Neutrophil (primary cell): ENCODE measurements around the gene HAO2.

ENCODE experiments used
- H3K27ac ChIP-seq: fragments of 200-600 bp; sonication (generic); 2 replicates; pipeline ENCODE4 v1.5.1; 2016; ENCODE audit warnings: mild to moderate bottlenecking, moderate library complexity
- H3K27me3 ChIP-seq: fragments of 200-600 bp; sonication (generic); 2 replicates; pipeline ENCODE4 v1.6.0; 2016; ENCODE audit warnings: mild to moderate bottlenecking
- H3K36me3 ChIP-seq: fragments of 200-600 bp; sonication (generic); 2 replicates; pipeline ENCODE4 v1.5.1; 2017
- H3K4me1 ChIP-seq, 2 experiments: fragments of 200-600 bp in 1 of 2; sonication (generic) in 1 of 2; 1 replicate in 1 of 2; 2 replicates in 1 of 2; pipeline versions ENCODE4 v1.5.1 to v1.6.1; 2013 to 2016; ENCODE audit warnings: low read depth in 1 of 2, low read length in 1 of 2, mild to moderate bottlenecking in 1 of 2, moderate library complexity in 1 of 2; ENCODE audit not compliant: control insufficient read depth in 1 of 2, insufficient read depth in 1 of 2
- H3K4me3 ChIP-seq, 2 experiments: fragments of 200-600 bp in 1 of 2; sonication (generic) in 1 of 2; 1 replicate in 1 of 2; 2 replicates in 1 of 2; pipeline ENCODE4 v1.5.1; 2013 to 2016; ENCODE audit warnings: low read depth in 1 of 2, low read length in 1 of 2, mild to moderate bottlenecking in 1 of 2, moderate library complexity in 1 of 2
- H3K9me3 ChIP-seq: fragments of 200-600 bp; sonication (generic); 2 replicates; pipeline ENCODE4 v1.5.1; 2016
- TF ChIP-seq, protein P1 (sequence below): fragments of 200-600 bp; sonication (generic); IDR thresholded peaks from 2 replicates; pipeline ENCODE4 v1.5.1; 2016; ENCODE audit warnings: antibody characterized with exemption

Gene HAO2

DNA sequence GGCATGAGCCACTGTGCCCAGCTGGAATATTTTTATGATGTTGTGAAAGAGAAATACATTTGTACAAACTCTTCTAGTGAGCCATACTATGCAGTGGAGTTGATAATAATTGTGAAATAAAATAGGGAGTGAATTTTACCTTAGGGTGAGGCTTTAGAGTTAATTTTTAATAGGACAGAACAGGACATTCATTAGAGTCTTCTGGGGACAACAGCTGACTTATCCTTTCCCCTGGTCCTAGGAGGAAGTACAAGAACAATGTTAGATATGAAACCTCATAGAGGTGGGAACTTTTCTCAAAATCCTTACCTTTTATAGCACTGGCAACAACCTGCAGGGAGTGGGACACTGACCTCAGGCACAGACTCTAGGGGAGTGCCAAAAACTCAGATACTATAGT, 21.9 kb downstream of the HAO2 start:
- Histone ChIP-seq H3K27ac (no peak overlapping the region), H3K36me3 (no peaks in the 10 kb centered on the region), H3K4me1 (no peaks in the 10 kb centered on the region), H3K4me3 (no peak overlapping the region), H3K27me3 (no peaks in the 10 kb centered on the region), H3K9me3 (no peaks in the 10 kb centered on the region)
- TF ChIP-seq, protein P1, sequence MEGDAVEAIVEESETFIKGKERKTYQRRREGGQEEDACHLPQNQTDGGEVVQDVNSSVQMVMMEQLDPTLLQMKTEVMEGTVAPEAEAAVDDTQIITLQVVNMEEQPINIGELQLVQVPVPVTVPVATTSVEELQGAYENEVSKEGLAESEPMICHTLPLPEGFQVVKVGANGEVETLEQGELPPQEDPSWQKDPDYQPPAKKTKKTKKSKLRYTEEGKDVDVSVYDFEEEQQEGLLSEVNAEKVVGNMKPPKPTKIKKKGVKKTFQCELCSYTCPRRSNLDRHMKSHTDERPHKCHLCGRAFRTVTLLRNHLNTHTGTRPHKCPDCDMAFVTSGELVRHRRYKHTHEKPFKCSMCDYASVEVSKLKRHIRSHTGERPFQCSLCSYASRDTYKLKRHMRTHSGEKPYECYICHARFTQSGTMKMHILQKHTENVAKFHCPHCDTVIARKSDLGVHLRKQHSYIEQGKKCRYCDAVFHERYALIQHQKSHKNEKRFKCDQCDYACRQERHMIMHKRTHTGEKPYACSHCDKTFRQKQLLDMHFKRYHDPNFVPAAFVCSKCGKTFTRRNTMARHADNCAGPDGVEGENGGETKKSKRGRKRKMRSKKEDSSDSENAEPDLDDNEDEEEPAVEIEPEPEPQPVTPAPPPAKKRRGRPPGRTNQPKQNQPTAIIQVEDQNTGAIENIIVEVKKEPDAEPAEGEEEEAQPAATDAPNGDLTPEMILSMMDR, result no peak

DNA sequence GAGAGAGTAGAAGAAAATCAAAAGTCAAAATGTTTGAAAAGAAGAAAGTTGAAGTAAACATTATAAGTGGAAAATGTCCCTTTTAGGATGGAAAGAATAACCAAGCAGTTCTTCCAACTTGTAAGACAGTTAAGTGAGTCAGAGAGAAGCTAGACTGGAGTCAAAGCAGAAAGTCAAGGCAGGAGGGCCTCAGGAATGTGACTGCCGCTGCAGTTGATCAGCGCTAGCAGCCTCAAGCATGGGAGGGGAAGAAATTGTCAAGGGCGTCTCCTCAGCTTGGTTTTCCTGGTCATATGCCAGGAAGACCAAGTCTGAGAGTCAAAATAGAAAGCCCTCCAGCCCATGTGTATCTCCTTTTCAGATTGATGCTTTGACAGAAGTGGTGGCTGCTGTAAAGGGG, 23.2 kb downstream of the HAO2 start:
- Histone ChIP-seq H3K36me3 (no peaks in the 10 kb centered on the region), H3K4me1 (no peaks in the 10 kb centered on the region), H3K9me3 (no peaks in the 10 kb centered on the region), H3K4me3 (no peak overlapping the region), H3K27me3 (no peaks in the 10 kb centered on the region), H3K27ac (no peak overlapping the region)
- TF ChIP-seq, protein P1, result no peak

DNA sequence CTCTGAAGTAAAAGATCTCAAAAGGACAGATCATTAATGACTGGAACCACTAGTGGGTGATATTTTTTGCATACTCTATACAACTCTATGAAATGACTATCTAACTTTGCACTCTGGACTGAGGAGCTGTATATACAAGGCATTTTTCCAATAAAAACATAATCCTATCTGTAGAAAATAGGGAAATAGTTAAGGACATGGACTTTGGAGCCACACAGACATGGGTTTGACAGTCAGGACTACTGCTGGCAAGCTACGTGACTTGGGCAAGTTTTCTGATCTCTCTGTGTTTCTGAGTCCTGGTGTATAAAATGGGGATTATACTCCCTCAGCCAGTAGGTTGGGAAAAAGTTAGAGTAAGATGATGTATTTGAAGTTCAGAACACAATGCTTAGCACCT, 25.5 kb downstream of the HAO2 start:
- Histone ChIP-seq H3K27ac (no peak overlapping the region), H3K36me3 (no peaks in the 10 kb centered on the region), H3K4me3 (no peak overlapping the region), H3K4me1 (no peaks in the 10 kb centered on the region), H3K27me3 (no peaks in the 10 kb centered on the region), H3K9me3 (no peaks in the 10 kb centered on the region)
- TF ChIP-seq, protein P1, result no peak

DNA sequence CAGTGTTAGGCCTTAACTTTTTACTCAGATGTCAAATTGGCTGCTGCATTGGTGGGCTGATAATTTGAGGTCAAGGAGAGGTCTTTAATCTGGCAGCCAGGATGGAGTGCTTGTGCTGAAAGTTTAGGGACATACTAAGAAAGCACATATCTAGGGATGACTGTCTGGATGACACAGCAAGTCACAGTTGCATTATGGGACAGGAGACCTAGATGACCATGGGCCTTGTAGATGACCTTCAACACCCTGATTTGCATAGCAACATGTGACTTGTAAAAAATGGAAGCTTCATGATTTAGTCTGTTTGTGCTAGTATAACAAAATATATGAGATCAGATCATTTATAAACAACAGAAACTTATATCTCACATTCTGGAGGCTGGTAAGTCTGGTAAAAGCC, 28.4 kb downstream of the HAO2 start:
- H3K9me3 ChIP-seq, result no peaks in the 10 kb centered on the region
- H3K4me3 ChIP-seq, result no peak overlapping the region
- TF ChIP-seq, protein P1, result no peak
- no peak overlapping the region for H3K27ac ChIP-seq
- H3K4me1 ChIP-seq, result no peaks in the 10 kb centered on the region
- no peaks in the 10 kb centered on the region for H3K36me3 ChIP-seq
- H3K27me3 ChIP-seq, result no peaks in the 10 kb centered on the region

DNA sequence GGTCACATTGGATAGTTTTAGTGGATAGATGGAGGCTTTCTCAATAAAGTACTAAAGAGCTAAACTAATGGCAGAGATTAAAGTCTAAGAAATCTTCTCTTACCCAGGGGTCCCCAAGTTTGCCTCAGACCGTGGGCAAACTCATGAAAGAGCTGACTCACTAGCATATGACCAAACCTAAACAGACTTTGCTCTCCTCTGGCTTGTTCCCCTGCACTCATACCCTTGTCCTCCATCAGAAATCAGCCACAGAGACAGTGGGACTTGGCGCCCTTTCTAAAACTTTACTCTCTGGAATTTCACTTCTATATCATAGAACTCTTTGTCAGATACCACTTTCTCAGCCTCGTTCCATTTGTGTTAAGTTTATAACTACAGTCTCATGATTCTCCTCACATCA, 29.4 kb downstream of the HAO2 start:
- TF ChIP-seq, protein P1, result no peak
- Histone ChIP-seq H3K27me3 (no peaks in the 10 kb centered on the region), H3K4me3 (no peak overlapping the region), H3K4me1 (no peaks in the 10 kb centered on the region), H3K9me3 (no peaks in the 10 kb centered on the region), H3K36me3 (no peaks in the 10 kb centered on the region), H3K27ac (no peak overlapping the region)

DNA sequence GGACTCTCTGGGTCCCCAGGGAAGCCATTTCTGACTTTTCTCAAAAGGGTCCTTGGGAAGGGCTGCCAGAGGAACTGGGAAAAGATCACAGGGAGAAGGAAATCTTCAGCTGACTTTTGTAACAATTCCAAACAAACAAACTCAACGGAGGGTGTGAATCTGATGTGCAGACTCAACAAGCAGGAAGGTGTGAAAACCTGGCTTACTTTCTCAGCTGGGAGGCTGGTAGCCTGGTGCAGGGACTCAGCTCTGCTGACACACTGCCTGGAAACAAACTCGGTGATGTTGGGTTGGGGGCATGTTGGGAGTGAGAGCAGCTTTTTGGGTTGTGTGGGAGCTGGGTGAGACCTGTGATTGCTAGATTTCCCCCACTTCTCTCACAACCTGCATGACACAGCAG, 36.2 kb downstream of the HAO2 start:
- H3K27me3 ChIP-seq, result no peaks in the 10 kb centered on the region
- no peak overlapping the region for H3K27ac ChIP-seq
- H3K4me1 ChIP-seq, result no peaks in the 10 kb centered on the region
- H3K4me3 ChIP-seq, result no peak overlapping the region
- no peaks in the 10 kb centered on the region for H3K36me3 ChIP-seq
- no peaks in the 10 kb centered on the region for H3K9me3 ChIP-seq
- TF ChIP-seq, protein P1, result no peak
